ENCODE measurements around the gene SLC25A1.
"Not testable (repeated sequence)": the region's sequence is repeated elsewhere in the genome, so short reads cannot be mapped to it uniquely, and the experiment has no call there.

SLC25A1 gene

DNA sequence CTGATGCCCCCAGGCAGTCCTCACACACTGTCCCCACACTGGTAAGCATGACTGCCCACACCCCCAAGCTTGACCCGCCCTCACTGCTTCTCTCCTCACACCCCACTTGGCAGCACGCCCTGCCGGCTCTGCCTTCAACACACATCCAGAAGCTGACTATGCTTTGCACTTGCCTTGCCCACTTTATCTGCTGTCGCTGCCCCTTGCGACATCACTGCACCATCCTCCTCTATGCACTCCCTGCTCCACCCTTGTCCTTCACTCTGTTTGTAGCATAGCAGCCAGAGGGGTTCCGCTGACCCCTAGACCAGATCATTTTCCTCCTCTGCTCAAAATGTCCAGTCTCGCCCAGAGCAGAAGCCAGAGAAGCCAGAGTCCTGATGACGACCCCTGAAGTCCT, 25.3 kb upstream of the SLC25A1 start:
- DNase-seq = no peak

DNA sequence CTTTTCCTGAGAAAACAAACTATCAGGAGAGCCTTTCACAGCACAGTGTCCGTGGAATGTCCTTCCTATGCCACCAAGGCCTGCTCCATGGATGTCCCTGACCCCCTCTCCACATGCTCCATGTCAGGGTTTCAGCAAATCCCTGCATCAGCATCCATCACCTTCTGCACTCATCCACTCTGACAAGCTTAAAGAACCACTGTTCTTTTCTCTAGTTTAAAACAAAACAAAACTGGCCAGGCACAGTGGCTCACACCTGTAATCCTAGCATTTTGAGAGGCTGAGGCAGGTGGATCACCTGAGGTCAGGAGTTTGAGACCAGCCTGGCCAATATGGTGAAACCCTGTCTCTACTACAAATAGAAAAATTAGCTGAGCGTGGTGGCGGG, 24.3 kb upstream of the SLC25A1 start:
- DNase-seq = not testable (repeated sequence)

DNA sequence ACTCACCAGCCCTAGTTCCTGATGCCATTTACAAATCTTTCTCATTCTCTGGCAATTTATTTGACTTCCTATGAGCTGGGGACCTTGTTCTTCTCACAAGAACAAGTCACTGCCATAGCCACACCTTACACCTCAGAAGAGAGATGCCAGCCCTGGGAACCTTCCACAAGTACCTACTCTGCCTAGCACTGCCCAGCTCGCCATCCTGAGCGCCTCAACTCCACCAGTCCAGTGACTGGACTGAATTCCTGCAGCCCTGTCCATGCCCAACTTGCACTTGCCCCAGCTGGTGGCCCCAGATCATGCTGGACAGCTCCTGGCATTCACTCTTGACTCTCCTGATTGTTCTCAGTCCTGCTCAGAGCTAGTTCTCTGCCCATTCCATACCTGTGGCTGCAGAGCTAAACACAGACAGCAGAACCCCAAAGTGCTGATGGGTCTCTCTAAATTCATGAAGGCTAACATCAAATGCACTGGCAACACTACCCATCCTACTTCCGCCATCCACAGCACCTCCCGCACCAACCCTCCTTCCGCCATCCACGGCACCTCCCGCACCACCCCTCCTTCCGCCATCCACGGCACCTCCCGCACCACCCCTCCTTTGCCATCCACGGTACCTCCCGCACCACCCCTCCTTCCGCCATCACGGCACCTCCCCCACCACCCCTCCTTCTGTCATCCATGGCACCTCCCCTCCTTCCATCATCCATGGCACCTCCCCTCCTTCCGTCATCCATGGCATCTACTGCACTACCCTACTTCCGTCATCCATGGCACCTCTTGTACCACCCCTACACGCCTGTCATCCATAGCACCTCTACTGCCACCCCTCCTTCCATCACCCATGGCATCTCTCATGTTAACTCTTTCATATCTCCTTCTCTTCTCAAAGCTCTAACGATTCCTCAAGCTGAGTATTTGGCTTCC, 23.6 kb upstream of the SLC25A1 start:
- DNase-seq = no peak

DNA sequence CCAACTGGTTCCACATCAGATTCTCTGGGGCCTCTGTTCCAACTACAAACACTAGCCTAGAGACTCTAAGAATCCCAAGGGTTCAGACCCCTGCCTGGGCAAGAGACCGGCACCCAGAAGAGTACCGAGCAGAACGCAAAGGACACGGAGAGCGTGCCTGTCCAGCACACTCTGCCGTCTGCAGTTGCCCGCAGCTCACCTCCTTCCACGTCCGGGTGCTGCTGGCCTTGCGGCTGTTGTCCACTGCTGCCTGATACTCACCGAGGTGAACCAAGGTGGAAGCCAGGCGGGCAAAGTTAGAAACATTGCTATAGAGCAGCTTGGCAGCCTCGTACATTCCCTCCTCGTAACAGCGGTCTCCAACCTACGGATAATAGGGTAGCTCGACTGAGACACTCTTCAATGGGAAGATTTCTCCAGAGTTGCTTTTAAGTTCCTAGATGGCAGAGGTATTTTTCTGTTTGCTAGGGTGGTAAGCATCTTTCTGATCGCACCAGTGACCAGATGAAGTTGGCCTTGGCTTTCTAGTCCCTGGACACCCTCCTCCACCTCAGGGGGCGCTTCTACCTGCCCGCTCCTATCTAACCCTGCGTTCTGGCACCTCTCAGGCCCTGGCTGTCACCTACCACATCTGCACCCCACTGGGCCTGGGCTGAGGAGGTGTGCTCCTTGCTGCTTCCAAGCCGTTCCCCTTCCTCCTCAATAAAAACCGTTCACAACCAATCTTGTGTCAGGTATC, 22.8 kb upstream of the SLC25A1 start:
- DNase-seq = no peak

DNA sequence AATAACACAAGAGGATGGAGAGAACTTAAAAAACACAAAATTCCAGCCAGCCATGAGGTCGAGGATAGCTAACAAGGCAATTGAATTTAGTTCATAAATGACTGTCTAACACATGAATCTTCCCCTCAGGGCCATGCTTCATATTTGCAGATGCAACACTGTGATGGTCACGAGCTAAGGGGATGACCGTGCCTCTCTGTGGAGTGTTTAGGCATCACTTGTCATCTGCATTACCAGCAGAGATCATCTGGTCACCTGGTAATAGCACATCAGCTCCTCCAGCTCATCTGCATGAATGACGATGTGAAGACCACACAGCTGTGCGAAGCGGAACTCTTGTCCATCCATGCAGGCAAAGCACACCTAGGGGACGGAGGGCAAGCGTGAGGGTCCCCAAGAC, 20.9 kb upstream of the SLC25A1 start:
- no peak for DNase-seq

DNA sequence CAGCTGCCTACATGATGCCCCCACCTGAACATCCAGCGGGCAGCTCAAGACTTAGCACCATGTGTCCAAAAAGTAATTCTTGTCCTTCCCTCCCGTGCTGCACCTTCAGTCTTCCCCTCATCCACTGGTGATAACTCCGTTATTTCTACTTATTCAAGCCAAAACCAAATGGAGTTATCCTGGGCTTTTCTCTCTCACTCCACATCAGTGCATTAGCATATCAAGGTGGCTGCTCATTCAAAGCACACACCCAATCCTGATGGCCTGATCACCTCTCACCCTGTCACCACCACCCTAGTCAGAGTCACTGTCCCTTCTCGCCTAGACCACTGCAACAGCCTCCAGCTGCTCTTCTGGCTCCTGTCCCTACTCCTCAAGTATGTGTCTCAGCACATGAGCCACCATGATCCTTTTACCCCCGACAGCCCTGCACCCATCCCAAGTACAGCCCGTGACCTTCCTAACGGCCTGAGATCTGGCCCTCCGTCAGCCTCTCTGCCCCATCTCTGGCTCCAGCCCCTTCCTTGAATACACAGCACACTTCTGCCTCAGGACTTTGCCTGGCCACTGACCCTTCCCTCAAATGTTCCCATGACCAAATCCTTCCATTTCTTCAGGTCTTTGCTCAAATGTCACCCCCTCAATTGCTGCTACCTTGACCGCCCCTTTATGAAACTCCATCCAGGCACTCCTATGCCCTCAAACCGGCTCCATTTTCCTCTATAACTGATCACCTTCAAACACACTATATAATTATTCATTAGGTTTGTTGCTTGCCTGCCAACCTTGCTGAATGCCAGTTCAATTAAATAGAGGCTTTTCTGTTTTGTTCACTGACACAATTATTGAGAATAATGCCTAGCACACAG, 19.7 kb upstream of the SLC25A1 start:
- DNase-seq = no peak

DNA sequence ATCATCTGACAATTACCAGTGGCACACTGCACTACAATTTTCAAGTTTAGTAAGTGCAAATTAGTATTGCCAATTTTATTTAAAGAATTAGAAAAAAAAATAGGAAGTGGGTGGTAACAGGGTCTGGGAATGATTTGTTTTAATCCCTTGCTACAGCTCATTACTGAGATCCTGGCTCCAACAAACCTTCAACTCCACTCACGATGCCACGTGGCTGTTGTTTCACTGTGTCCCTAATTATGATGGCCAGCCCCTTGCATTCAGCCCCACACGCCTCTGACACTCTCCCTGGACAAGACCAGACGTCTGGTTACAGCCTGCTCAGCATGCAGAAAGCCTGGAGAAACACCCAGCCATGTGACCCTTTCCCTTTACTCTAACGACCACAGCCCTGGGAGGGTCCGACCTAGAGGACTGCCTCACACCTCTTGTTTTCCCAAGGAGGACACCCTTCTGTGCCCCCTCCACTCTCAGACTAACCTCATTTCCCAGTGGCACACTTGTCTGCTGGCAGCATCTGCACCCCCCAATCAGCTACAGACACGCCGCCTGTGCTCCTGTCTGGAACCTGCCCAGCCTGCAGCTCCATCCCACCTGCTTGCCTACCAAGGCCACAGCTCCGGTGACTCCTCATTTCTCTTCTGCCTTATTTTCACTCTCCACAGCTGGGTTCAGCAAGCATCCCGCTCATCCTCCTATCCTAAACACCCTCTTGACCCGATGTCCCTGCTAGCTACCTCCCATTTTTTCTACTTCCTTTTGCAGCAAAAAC, 18.5 kb upstream of the SLC25A1 start:
- no peak for DNase-seq

DNA sequence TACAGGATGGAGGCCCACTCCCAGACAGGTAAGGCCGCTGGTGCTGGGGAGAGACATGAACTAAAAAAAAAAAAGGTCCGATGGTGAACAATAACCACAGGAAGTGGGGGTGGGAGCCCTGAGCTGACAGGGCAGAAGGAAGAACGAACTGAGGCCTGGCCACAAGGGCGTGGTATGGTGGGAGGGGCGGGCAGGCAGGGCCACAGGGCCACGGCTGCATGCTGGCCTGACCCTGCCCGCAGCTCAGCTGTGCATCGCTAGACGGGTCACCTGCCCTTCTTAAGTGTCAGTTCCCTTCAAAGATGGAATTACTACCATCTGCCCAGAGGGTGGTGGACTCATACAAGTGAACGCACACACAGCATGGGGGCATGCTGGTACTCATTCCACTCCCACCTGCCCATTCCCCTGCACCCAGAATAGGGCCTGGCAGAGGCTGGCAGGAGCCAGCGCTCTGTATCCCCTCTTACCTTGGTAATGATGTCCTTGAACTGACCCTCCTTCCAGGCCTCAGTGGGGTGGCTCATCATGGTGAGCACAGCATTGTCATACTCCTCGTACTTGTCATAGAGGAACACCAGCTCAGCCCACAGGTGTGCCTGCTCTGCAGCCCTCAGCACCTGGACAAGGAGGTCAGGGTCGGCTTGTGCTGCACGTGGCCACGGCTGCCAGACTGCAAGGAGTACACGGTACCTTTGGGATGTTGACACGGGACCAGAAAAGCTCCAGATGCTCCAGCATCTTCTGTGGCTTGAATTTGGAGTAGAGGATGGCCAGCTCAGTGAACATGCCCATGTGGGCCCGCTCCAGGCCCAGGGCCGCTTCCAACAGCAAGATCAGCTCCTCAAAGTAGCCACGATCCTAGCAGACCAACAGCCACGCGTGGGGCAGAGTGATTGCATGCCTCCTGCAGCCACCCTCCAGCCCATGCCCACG, 17.5 kb upstream of the SLC25A1 start:
- DNase-seq = no peak

DNA sequence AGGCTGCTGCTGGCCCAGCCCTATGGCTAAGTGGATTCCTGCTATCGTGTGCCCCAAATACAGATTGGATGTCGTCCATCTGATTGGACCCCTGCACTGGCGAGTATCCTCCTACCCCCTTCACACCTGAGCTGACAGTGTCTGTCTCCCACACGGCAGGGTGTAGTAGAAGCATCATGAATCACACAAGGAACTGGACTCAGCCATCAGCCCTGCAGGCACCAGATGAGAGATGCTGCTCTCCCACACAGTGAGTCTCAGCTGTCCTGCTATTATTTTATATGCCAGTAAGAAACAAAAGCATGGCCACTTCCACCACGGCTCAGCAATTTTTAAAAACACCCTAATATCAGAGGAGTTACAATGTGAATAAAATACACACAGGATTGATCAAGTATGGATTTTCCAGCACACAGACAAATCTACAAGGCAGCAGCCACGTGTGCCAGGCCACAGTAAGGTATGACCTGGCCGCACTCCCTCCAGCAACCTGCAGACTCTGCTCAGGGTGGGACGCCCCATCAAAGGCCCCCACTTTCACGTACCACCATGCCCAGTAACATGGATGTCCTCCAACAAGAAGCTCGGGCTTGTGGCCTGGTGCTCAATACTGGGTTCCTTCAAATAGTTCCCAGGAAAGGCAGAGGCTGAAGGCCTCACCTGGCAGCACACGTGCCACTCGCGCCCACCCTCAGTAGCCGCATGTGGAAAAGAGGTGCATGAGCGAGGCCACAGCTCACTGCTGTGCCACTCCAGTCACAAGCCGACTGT, 16.4 kb upstream of the SLC25A1 start:
- no peak for DNase-seq

DNA sequence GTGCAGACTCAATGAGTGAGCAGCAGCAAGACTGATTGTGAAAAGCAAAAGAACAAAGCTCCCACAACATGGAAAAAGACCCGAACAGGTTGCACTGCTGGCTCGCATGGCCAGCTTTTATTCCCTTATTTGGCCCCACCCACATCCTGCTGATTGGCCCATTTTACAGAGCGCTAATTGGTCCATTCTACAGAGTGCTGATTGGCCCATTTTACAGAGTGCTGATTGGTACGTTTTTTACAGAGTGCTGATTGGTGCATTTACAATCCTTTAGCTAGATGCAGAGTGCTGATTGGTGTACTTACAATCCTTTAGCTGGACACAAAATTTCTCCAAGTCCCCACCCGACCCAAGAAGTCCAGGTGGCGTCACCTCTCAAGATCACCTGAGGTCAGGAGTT, 15.3 kb upstream of the SLC25A1 start:
- DNase-seq = no peak

DNA sequence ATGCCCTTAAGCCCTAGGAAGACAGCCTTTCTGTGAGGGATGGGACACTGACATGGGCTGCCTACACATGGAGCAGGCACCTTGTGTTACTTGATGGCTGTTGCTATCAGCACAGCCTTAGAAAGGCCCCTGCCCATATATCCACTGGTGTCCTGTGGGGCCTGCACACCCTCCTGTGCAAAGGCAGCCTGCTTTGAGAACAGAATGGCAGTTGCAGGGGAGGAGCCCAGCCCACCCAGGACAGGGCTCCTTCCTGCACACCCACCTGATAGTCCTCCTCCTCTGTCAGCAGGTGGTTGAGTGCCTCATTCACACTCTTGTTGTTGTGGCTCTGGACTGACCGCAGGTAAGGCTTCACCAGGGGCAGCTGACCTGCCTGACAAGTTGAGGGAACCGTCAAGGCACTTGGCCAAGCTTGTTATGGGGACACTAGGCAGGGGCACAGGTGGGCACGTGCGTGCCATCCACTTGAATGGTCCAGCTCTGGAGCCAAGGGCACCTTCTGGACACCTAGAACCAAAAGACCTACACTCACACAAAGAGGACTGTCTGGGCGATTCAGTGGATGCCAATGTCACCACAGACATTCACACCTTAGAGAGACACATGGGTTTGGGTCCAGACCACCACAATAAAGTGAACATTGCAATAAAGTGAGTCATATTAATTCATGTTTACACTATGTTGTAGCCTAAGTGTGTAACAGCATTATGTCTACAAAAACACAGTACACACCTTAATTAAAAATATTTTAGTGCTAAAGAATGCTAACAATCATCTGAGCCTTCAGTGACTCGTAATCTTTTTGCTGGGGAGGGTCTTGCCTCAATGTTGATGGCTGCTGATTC, 9.4 kb upstream of the SLC25A1 start:
- DNase-seq = no peak

DNA sequence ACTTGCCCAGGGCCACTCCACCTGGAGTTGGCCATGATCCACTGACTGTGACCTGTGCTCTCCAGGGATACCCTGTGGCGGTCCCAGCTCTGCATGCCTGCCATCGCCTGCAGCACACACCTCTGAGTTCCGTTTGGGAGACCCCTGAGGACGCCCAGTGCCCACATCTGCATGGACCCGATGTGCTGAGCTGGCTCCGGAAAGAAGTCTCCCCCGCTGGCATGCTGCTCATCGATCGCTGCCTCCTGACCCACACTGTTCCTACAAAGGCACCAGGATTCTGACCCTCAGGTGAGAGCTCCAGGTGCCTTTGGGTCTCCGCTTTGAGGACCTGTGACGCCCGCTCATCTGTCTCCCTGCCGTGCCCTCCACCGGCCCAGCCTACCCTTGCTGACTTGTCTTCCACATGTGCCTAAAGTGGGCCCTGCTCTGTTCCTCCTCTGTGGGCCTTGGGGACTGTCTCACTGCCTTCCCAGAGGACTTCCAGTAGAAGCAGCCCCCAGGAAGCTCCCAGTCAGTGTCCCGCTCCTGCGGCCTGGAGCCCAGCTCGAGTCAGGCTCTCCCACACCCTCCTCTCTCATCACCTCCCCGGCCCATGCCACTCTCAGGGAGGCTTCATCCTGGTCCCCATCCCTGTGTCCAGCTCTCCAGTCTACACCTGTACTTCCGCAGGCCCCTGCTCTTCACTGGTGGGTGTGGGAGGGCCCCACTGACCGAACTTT, 5.9 kb upstream of the SLC25A1 start:
- no peak for DNase-seq

DNA sequence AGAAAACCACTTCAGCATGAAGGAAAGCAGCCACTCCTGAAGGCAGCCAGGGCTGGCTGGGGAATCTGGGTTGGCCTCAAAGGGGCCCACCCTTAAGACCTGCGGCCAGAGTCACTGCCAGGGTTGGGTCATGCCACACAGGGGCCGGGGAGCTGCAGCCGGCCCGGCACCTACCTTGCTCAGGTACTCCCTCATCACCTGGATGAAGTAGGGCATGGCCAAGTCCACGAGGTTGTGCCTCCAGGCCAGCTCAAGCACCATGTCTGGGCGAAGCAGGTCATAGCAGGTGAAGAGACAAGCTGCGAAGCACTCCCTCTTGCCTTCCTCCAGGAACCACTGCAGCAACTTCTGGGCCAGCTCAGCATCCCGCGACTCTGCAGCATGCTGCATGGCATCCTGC, 4.7 kb upstream of the SLC25A1 start:
- DNase-seq = no peak

DNA sequence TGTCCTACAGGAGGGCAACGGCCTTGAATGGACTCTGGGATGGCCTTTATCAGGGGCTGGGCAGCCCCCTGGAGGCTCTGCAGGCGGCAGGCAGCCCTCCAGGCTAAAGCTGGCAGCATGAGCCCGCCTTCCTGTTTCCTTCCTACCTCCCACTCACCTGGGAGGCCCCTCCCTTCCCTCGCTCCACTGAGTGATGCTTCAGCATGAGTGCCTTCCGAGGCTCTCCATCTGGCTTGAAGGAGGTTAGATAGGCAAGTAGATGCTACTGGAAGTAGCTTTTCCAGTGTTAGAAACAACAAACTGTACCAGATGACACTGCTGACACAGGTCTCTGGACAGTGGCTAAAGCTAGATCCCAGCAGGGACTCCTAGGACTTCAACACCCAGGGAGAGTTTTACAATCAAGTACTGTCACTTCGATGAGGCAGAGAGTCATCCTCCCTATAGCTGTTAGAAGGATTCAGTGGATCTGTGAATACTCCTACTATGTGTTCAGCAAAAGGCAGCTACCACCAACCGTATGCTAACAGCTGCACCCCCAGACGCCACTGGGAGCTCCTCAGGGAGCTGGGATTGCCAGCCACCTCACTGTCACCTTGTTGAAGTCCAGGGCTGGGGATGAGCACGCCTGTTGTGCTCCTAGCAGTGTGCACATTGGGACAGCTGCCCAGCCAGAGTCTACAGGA, 4.1 kb upstream of the SLC25A1 start:
- no peak for DNase-seq

DNA sequence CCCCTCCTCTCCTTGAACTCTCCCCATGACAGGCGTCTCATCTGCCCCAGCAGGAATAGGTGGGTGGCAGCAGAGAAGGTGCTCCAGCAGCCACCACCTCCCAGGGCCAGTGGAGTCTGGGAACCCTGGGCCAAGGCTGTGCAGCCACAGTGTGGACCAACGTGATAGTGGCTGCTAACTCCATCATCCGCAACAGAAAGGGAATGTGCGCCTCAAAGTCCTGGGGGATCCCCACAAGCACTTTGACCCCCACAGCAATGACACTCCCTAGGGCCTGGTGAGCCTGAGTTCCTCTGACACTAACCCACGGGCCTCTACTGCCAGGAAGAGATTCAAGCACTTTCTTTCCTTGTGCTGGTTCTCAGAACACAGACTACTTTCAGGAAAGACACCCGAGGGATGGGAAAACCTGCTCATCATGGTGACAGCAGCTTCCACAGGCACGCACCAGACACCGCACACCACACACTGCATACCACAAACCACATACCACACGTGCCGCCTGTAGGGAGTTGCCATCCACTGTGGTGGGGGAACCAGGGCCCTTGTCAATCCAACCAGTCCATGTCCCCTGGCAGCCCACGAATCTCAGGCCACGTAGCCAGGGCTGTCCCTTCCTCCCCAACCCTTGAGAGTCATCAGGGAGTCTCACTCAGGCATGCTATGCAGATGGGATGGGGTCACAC, 3.4 kb upstream of the SLC25A1 start:
- DNase-seq = peak; percentile 23

DNA sequence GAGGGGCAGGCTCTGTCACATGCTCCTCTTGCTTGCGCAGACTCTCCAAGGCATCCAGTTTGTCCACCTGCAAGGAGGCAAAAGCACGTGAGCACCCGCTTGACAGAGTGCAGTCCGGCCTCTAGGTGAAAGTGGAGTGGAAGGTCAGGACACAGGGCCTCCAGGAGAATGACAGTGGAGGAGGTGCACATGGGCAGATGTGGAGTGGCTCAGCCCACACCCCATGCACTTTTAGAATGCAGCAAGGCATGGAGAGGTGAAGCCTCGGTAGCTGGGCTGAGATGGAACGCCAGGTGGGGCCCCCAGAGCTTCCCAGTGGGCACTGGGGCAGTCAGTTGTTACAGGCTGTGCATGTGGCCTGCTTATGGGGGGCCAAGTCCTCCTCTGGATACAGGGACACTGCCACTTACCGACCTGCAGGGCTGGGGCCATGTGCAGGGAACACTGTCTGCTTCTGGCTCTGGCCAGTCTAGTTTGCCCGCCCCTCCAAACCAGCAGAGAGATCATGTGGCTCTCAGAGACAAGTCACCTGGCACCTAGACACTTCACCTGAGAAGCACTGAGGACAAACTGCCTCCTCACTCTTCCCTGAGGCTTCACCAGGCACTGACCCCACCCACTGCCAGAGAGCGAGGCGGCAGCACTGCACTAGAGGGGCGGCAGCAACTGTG, 2.3 kb upstream of the SLC25A1 start:
- no peak for DNase-seq

DNA sequence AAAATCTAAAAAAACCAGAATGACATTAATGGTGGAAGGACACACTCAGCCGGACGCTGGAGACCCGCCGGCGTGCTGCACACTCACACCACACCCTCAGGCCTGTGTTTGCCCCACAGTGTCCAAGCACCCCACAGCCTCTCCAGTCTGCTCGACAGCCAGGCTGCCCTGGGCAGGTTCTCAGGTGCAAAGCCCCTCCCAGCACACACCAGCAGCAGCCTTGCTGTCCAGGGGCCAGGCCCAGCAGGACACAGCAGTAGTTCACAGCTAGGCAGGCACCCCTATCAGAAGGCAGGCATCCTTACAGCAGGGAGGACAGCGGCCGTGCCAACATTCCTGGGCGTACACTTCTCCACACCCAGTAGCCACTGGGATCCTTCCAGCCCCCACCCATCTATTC, 1.7 kb upstream of the SLC25A1 start:
- no peak for DNase-seq

Data from fibroblast of skin of right quadriceps (primary cell).